Measurements from ENCODE around the gene TANGO2. TPM values are rescaled to one million over a fixed set of nuclear protein-coding genes. Genes with fewer than 3 reads are reported as not detected.
A peak's percentile ranks its signal among the peaks of the same experiment; 100 is the strongest.

The TANGO2 gene
- polyA plus RNA-seq, 12 donors, result 6.4 to 15.0 (median 9.1) TPM; not detected in 1

DNA sequence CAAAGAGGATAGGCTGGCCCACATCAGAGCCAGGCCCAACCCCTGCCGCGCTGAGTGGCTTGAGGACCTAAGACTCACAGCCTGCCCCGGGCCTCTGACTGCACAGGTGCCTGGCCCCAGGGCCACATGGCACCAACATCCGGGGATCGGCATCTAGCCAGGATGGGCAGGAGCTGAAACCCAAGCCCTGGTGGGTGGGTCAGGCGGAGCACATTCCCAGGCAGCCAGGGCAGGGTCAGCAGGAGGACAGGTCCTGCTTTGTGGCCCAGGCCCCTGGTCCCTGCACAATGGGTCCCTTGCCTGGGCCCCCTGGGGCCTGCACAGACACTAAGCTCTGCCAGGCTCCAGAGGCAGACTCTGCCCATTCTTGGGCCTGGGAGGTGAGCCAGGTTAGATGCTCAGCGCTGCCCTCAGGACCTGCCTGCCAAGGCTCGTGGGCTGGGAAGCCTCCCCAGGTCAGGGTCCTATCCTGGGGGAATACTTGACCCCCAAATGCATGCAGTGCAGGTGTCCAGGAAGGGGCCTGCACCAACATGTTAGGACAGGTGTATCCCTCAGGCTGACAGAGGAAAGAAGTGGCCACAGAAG, 37.8 kb upstream of the TANGO2 start:
- no peak for DNase-seq

DNA sequence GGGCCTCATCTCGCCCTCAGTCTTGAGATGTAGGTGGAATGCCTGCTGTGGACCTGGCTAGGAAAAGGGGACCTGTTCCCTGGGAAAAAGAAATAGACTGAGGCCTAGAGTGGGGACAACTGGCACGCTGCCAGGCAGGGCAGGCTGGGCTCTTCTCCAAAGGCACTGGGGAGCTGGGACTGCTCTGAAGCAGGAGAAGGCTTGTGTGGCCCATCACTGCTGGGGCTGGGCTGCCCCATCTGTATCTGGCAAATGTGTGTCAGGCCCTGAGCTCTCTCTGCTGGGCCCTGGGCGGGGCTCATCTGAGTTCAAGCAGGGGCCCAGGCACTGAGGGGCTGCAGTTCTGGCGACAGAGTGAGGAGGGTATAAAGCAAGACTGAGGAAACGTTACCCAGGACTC, 37.2 kb upstream of the TANGO2 start:
- DNase-seq, result no peak

- no peak for DNase-seq
Observed at GRCh38 chr22:19984201-19984753, 36.6 kb upstream of the TANGO2 start.

GRCh38 chr22:19984851-19985811, 35.8 kb upstream of the TANGO2 start:
- no peak for DNase-seq

- no peak for DNase-seq
Observed at GRCh38 chr22:19986011-19986409, 34.9 kb upstream of the TANGO2 start.

DNA sequence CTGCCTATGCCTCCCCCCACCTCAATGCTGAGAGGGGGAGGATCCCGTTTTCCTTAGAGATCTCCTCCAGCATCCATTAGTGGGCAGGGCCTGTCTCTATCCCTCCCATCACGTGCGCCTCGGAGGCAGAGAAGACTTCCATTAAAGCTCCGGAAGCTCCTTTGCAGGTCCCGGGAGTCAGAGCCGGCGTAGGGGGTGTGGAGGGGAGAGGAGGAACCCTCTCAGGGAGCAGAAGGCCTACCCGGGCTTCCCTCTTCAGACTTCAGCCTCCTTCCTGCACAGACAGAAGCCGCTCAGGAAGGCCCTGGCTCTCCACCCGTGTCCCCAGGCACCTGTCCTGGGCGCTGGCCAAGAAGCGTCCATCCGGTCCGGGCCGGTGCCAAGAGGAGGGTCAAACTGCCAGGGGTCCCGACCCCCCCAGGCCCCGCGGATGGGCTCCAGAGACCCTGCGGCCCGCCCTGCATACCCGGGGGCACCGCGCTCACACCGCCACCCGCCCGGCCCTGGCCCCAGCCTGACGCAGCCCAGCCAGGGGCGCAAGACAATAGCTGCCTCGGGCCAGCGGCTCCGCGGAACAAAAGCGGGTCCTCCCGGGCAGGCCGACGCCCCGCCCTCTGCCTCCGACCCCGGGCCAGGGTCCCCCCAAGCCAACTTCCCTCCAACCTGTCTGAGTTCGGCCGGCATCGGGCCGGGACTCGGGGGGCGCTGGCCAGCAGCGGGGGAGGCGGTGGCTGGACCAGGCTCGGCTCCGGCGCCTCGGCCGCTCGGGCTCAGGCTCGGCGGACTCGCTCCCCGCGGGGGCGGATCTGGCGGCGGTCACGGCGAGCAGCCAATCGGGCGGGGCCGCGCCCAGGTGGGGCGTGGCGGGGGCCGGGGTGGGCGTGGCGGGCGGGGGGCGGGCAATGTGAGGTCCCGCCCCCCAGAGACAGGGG, 34.2 kb upstream of the TANGO2 start:
- DNase-seq, result peak; percentile 72

- peak; percentile 40 for DNase-seq
Observed at GRCh38 chr22:19987394-19988306, 33.3 kb upstream of the TANGO2 start.

GRCh38 chr22:19988331-19988808, 32.5 kb upstream of the TANGO2 start:
- DNase-seq, result no peak

GRCh38 chr22:19988965-19989724, 31.8 kb upstream of the TANGO2 start:
- DNase-seq, result no peak

DNA sequence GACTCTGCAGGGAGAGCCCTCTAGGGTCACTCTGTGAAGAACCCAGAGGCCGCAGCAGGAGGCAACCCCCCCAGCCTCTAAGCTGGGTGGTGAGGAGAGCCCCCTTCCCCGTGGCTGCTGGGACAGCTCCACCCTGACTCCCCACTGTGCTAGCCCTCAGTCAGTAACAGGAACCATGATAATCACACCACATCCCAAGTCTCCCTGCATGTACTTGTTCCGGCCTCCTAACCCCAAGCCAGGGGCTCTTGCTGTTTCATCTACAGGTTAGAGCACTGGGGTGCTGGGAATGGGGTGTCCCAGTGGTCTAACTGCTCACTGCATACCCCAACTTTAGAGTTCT, 31.2 kb upstream of the TANGO2 start:
- no peak for DNase-seq

- no peak for DNase-seq
Observed at GRCh38 chr22:19990188-19990587, 30.7 kb upstream of the TANGO2 start.

GRCh38 chr22:19990609-19991394, 30.1 kb upstream of the TANGO2 start:
- DNase-seq, result no peak

GRCh38 chr22:19991395-19991644, 29.6 kb upstream of the TANGO2 start:
- DNase-seq, result no peak

GRCh38 chr22:19991645-19992451, 29.1 kb upstream of the TANGO2 start:
- DNase-seq, result no peak

DNA sequence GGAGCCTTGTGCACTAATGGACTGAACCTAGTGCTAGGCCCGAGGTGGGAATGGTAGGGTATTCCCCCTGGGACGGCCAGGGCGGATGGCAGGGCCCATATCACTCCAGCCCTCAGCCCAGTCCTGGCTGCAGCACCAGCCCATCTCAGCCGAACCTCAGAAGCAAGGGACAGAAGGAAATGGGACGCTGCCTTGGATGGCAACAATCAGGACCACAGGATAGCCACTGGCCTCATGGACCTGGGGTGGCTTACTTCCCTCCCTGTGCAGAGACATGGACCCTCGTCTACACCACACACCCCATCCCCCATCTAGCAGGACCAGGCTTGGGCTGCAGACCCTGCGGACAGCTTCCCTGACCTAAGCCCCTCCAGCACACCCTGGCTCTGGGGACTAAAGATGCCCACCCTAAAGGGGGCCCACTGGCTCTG, 28.4 kb upstream of the TANGO2 start:
- DNase-seq, result no peak

- no peak for DNase-seq
Observed at GRCh38 chr22:19992921-19993355, 28.0 kb upstream of the TANGO2 start.

GRCh38 chr22:19993926-19994325, 27.0 kb upstream of the TANGO2 start:
- DNase-seq, result no peak

Measured in muscle of arm (tissue), 12 donors.